ENCODE results near the gene GLE1.

The GLE1 gene

GRCh38 chr9:128565578-128565977 is 61.1 kb downstream of the GLE1 start:
- no peak overlapping the region for H3K27ac ChIP-seq
- H3K36me3 ChIP-seq (replicated peaks), result peaks cover 58% of the 10 kb centered on the region
- in situ Hi-C loops (cut with HindIII; ENCODE audit: low pct_ligation_motif_present, low sequenced_read_pairs), result no loop called here

GRCh38 chr9:128568470-128569078 is 64.1 kb downstream of the GLE1 start:
- Histone ChIP-seq H3K36me3 (replicated peaks) (peaks cover 73% of the 10 kb centered on the region), H3K27me3 (replicated peaks) (no peaks in the 10 kb centered on the region), H3K27ac (no peak overlapping the region), H3K4me3 (ENCODE audit: low read depth, low read length) (no peak overlapping the region)
- no peak for DNase-seq
- in situ Hi-C loops (cut with HindIII; ENCODE audit: low pct_ligation_motif_present, low sequenced_read_pairs), result no loop called here
- TF ChIP-seq, protein P1, sequence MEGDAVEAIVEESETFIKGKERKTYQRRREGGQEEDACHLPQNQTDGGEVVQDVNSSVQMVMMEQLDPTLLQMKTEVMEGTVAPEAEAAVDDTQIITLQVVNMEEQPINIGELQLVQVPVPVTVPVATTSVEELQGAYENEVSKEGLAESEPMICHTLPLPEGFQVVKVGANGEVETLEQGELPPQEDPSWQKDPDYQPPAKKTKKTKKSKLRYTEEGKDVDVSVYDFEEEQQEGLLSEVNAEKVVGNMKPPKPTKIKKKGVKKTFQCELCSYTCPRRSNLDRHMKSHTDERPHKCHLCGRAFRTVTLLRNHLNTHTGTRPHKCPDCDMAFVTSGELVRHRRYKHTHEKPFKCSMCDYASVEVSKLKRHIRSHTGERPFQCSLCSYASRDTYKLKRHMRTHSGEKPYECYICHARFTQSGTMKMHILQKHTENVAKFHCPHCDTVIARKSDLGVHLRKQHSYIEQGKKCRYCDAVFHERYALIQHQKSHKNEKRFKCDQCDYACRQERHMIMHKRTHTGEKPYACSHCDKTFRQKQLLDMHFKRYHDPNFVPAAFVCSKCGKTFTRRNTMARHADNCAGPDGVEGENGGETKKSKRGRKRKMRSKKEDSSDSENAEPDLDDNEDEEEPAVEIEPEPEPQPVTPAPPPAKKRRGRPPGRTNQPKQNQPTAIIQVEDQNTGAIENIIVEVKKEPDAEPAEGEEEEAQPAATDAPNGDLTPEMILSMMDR (IDR thresholded peaks at IDR 0.05; ENCODE audit: low read depth, low read length, missing control alignments), result no peak

More at GRCh38 chr9:128565578-128565977, 61.1 kb downstream of the GLE1 start:
- no peak for DNase-seq
- TF ChIP-seq, protein P1 (IDR thresholded peaks at IDR 0.05; ENCODE audit: low read depth, low read length, missing control alignments), result no peak
- H3K4me3 ChIP-seq (ENCODE audit: low read depth, low read length), result no peak overlapping the region
- no peaks in the 10 kb centered on the region for H3K27me3 ChIP-seq (replicated peaks)

- Histone ChIP-seq H3K4me3 (ENCODE audit: low read depth, low read length) (no peak overlapping the region), H3K27me3 (replicated peaks) (no peaks in the 10 kb centered on the region), H3K36me3 (replicated peaks) (peaks cover 85% of the 10 kb centered on the region), H3K27ac (no peak overlapping the region)
- no peak for DNase-seq
- in situ Hi-C loops (cut with HindIII; ENCODE audit: low pct_ligation_motif_present, low sequenced_read_pairs), result no loop called here
- TF ChIP-seq, protein P1 (IDR thresholded peaks at IDR 0.05; ENCODE audit: low read depth, low read length, missing control alignments), result no peak
Measured at GRCh38 chr9:128575469-128575868, 71.0 kb downstream of the GLE1 start.

DNA sequence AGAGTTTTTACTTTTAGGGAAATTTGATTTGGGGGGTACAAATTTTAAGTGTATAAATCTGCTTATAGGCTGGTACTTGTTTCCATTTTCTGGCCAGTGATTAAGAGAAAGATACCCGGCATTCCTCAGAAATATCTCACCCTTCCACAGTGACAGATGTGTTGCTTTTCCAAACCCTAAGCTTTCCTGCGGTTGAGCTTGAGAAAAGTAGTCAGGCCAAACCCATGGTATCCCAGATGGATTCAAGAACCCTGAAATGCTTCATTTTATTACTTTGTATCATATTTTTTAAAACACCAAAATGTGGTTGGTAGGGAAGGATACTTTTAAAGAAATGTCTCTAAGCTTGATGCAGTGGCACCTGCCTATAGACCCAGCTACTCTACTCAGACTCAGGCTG is 71.4 kb downstream of the GLE1 start:
- Histone ChIP-seq H3K27ac (no peak overlapping the region), H3K4me3 (ENCODE audit: low read depth, low read length) (no peak overlapping the region), H3K27me3 (replicated peaks) (no peaks in the 10 kb centered on the region), H3K36me3 (replicated peaks) (peaks cover 87% of the 10 kb centered on the region)
- no peak for DNase-seq
- TF ChIP-seq, protein P1 (IDR thresholded peaks at IDR 0.05; ENCODE audit: low read depth, low read length, missing control alignments), result no peak
- in situ Hi-C loops (cut with HindIII; ENCODE audit: low pct_ligation_motif_present, low sequenced_read_pairs), result no loop called here

DNA sequence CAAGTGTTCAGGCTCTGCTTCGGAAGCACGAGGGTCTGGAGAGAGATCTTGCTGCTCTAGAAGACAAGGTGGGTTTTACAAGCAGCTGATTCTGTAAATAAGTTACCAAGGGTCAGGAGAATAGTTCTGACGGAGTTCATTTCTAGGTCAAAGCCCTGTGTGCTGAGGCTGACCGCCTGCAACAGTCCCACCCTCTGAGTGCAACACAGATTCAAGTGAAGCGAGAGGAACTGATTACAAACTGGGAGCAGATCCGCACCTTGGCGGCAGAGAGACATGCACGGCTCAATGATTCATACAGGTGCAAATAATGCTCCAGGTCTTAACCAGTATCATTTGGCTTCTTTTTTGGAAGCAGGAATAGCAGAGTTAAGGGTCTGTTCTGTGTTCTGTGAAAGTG is 72.7 kb downstream of the GLE1 start:
- no peaks in the 10 kb centered on the region for H3K27me3 ChIP-seq (replicated peaks)
- no peak overlapping the region for H3K27ac ChIP-seq
- no peak overlapping the region for H3K4me3 ChIP-seq (ENCODE audit: low read depth, low read length)
- H3K36me3 ChIP-seq (replicated peaks), result peaks cover 92% of the 10 kb centered on the region
- DNase-seq, result no peak
- TF ChIP-seq, protein P1 (IDR thresholded peaks at IDR 0.05; ENCODE audit: low read depth, low read length, missing control alignments), result no peak
- in situ Hi-C loops (cut with HindIII; ENCODE audit: low pct_ligation_motif_present, low sequenced_read_pairs), result no loop called here

- DNase-seq, result no peak
- peaks cover 94% of the 10 kb centered on the region for H3K36me3 ChIP-seq (replicated peaks)
- TF ChIP-seq, protein P1 (IDR thresholded peaks at IDR 0.05; ENCODE audit: low read depth, low read length, missing control alignments), result no peak
- H3K4me3 ChIP-seq (ENCODE audit: low read depth, low read length), result no peak overlapping the region
- in situ Hi-C loops (cut with HindIII; ENCODE audit: low pct_ligation_motif_present, low sequenced_read_pairs), result no loop called here
- H3K27me3 ChIP-seq (replicated peaks), result no peaks in the 10 kb centered on the region
- no peak overlapping the region for H3K27ac ChIP-seq
Measured at GRCh38 chr9:128579194-128579593, 74.7 kb downstream of the GLE1 start.

Data from brain microvascular endothelial cell (primary cell).